ENCODE data around the gene ZNF502.
"Not testable (repeated sequence)": the region's sequence is repeated elsewhere in the genome, so short reads cannot be mapped to it uniquely, and the experiment has no call there.

GRCh38 chr3:44673466-44673865, 39.0 kb upstream of the ZNF502 start:
- TF ChIP-seq EZH2 (IDR thresholded peaks at IDR 0.05); POLR2AphosphoS5 (IDR thresholded peaks at IDR 0.05; ENCODE audit: borderline replicate concordance, low read depth, low read length): not testable (repeated sequence)
